Trophoblast cell (in vitro differentiated cells and primary cell): ENCODE measurements around the gene KLHL40.

ENCODE experiments used
- DNase-seq, 2 donors: peaks; one replicate each; pipeline ENCODE4 v3.0.0-alpha.2; 2016
- H2AFZ ChIP-seq: 2 replicates; pipeline ENCODE4 v1.6.1; 2013; ENCODE audit warnings: low read length, moderate library complexity, mild to moderate bottlenecking; ENCODE audit not compliant: insufficient read depth, poor library complexity
- H2AK5ac ChIP-seq: 2 replicates; pipeline ENCODE4 v1.6.1; 2013; ENCODE audit warnings: mild to moderate bottlenecking, low read length
- H2BK120ac ChIP-seq: 2 replicates; pipeline ENCODE4 v1.6.1; 2013; ENCODE audit warnings: low read length, mild to moderate bottlenecking, moderate library complexity; ENCODE audit not compliant: insufficient read depth, poor library complexity
- H2BK12ac ChIP-seq: 2 replicates; pipeline ENCODE4 v1.6.1; 2013; ENCODE audit warnings: mild to moderate bottlenecking, low read length, moderate library complexity
- H2BK5ac ChIP-seq: 2 replicates; pipeline ENCODE4 v1.6.1; 2013; ENCODE audit warnings: low read length, low read depth, moderate library complexity, mild to moderate bottlenecking; ENCODE audit not compliant: poor library complexity
- H3K14ac ChIP-seq: 2 replicates; pipeline ENCODE4 v1.6.1; 2013; ENCODE audit warnings: mild to moderate bottlenecking, low read length
- H3K18ac ChIP-seq: 2 replicates; pipeline ENCODE4 v1.6.1; 2013; ENCODE audit warnings: mild to moderate bottlenecking, low read length
- H3K23ac ChIP-seq: 2 replicates; pipeline ENCODE4 v1.6.1; 2013; ENCODE audit warnings: low read length
- H3K27ac ChIP-seq: 2 replicates; pipeline ENCODE4 v1.5.1; 2013; ENCODE audit warnings: low read depth, mild to moderate bottlenecking, inconsistent platforms, low read length, moderate library complexity
- H3K27me3 ChIP-seq: 2 replicates; pipeline ENCODE4 v1.6.1; 2013; ENCODE audit warnings: inconsistent platforms, mild to moderate bottlenecking, low read length, moderate library complexity; ENCODE audit not compliant: insufficient read depth
- H3K36me3 ChIP-seq, 2 experiments: 1 replicate in 1 of 2; 2 replicates in 1 of 2; pipeline ENCODE4 v1.6.1; 2013; ENCODE audit warnings: low read length in 2 of 2, mild to moderate bottlenecking in 2 of 2, moderate library complexity in 1 of 2; ENCODE audit not compliant: insufficient read depth in 2 of 2, control insufficient read depth in 1 of 2
- H3K4ac ChIP-seq: 2 replicates; pipeline ENCODE4 v1.6.1; 2013; ENCODE audit warnings: low read depth, mild to moderate bottlenecking, low read length, moderate library complexity
- H3K4me1 ChIP-seq, 2 experiments: 1 replicate in 1 of 2; 2 replicates in 1 of 2; pipeline ENCODE4 v1.6.1; 2013; ENCODE audit warnings: low read length in 2 of 2, mild to moderate bottlenecking in 2 of 2, moderate library complexity in 1 of 2; ENCODE audit not compliant: insufficient read depth in 2 of 2, control insufficient read depth in 1 of 2
- H3K4me2 ChIP-seq: 2 replicates; pipeline ENCODE4 v1.6.1; 2013; ENCODE audit warnings: inconsistent platforms, mild to moderate bottlenecking, low read length, moderate library complexity
- H3K4me3 ChIP-seq: 2 replicates; pipeline ENCODE4 v1.5.1; 2013; ENCODE audit warnings: mild to moderate bottlenecking, low read depth, low read length, inconsistent platforms
- H3K79me1 ChIP-seq: one replicate; pipeline ENCODE4 v1.6.1; 2013; ENCODE audit warnings: low read length
- H3K79me2 ChIP-seq: 2 replicates; pipeline ENCODE4 v1.6.1; 2013; ENCODE audit warnings: low read length, mild to moderate bottlenecking; ENCODE audit not compliant: control insufficient read depth, insufficient read depth, poor library complexity
- H3K9ac ChIP-seq: 2 replicates; pipeline ENCODE4 v1.6.1; 2013; ENCODE audit warnings: mild to moderate bottlenecking, low read length
- H3K9me3 ChIP-seq: 2 replicates; pipeline ENCODE4 v1.6.1; 2013; ENCODE audit warnings: low read depth, mild to moderate bottlenecking, control low read depth, inconsistent platforms, low read length; ENCODE audit not compliant: insufficient read depth
- H4K12ac ChIP-seq: 2 replicates; pipeline ENCODE4 v1.6.1; 2013; ENCODE audit warnings: low read depth, mild to moderate bottlenecking, low read length, moderate library complexity
- H4K8ac ChIP-seq: 2 replicates; pipeline ENCODE4 v1.6.1; 2013; ENCODE audit warnings: low read depth, mild to moderate bottlenecking, low read length, moderate library complexity
- H4K91ac ChIP-seq: one replicate; pipeline ENCODE4 v1.6.1; 2013; ENCODE audit warnings: low read depth, mild to moderate bottlenecking, low read length, moderate library complexity
- WGBS: extraction: QIAGEN DNeasy Blood & Tissue Kit; methylation state at CpG from one replicate; pipeline ENCODE4 v1.1.7; 2013; ENCODE audit warnings: missing lambda C conversion rate; ENCODE audit not compliant: insufficient read length, insufficient coverage; ENCODE audit errors: extremely low coverage; 5-methylcytosine and 5-hydroxymethylcytosine counted together

KLHL40 gene

DNA sequence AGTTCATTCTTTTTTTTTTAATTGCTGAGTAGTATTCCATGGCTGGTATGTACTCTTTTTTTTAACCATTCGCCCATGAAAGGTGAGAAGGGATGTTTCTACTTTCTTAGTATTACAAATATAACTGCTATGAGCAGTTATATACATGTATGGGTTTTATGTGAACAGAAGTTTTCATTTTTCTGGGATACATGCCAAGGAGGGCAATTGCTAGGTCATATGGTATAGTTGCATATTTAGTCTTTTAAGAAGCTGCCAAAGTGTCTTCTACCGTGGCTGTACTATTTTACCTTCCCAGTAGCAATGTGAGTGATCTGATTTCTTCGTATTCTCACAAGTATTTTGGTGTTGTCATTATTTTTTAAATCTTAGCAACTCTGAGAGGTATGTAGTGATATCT, 11.2 kb upstream of the KLHL40 start:
- H3K4me1 ChIP-seq, result no peaks in the 10 kb centered on the region
- H2BK120ac ChIP-seq, result no peak overlapping the region
- DNase-seq, result no peak
- no peaks in the 10 kb centered on the region for H3K27me3 ChIP-seq
- no peak overlapping the region for H2AK5ac ChIP-seq
- no peak overlapping the region for H3K4me3 ChIP-seq
- H4K91ac ChIP-seq, result no peak overlapping the region
- H3K18ac ChIP-seq, result no peak overlapping the region
- no peak overlapping the region for H3K27ac ChIP-seq
- no peak overlapping the region for H4K8ac ChIP-seq
- peaks cover 2% of the 10 kb centered on the region for H3K9me3 ChIP-seq
- no peak overlapping the region for H3K4ac ChIP-seq
- no peak overlapping the region for H4K12ac ChIP-seq
- WGBS, result no CpG with 5 or more reads among the region's 3 CpGs
- no peaks in the 10 kb centered on the region for H3K79me2 ChIP-seq
- no peak overlapping the region for H3K4me2 ChIP-seq
- no peaks in the 10 kb centered on the region for H3K79me1 ChIP-seq
- no peak overlapping the region for H3K14ac ChIP-seq
- no peak overlapping the region for H3K9ac ChIP-seq
- H3K23ac ChIP-seq, result no peak overlapping the region
- H2BK5ac ChIP-seq, result no peak overlapping the region
- H2BK12ac ChIP-seq, result no peak overlapping the region
- H2AFZ ChIP-seq, result no peak overlapping the region
- H3K36me3 ChIP-seq, result no peaks in the 10 kb centered on the region

DNA sequence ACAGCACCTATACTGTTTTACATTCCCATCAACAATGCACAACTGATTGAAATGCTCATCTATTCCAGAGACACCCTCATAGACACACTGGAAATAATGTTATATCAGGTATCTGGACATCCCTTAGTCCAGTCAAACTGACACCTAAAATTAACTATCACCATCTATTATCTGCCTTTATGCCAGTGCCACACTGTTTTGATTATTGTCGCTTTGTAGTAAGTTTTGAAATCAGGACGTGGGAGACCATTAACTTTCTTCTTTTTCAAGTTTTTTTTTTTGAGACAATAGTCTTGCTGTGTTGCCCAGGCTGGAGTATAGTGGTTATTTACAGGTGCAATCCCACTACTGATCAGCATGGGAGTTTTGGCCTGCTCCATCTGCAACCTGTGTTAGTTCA, 9.4 kb upstream of the KLHL40 start:
- Histone ChIP-seq H2AK5ac (no peak overlapping the region), H3K4ac (no peak overlapping the region), H3K23ac (no peak overlapping the region), H3K14ac (no peak overlapping the region), H2BK12ac (no peak overlapping the region), H3K79me2 (no peaks in the 10 kb centered on the region), H4K8ac (no peak overlapping the region), H3K36me3 (no peaks in the 10 kb centered on the region), H3K4me3 (no peak overlapping the region), H4K91ac (no peak overlapping the region), H3K27ac (no peak overlapping the region), H3K9ac (no peak overlapping the region), H4K12ac (no peak overlapping the region), H3K79me1 (no peaks in the 10 kb centered on the region), H3K18ac (no peak overlapping the region), H3K27me3 (no peaks in the 10 kb centered on the region), H2AFZ (no peak overlapping the region), H3K9me3 (no peaks in the 10 kb centered on the region), H3K4me2 (no peak overlapping the region), H2BK5ac (no peak overlapping the region), H3K4me1 (no peaks in the 10 kb centered on the region), H2BK120ac (no peak overlapping the region)
- WGBS, result no CpG with 5 or more reads among the region's 2 CpGs
- no peak for DNase-seq

GRCh38 chr3:42678447-42678846, 6.9 kb upstream of the KLHL40 start:
- Histone ChIP-seq H3K27me3 (no peaks in the 10 kb centered on the region), H3K79me2 (no peaks in the 10 kb centered on the region), H3K4me2 (no peak overlapping the region), H4K91ac (no peak overlapping the region), H2AK5ac (no peak overlapping the region), H3K36me3 (no peaks in the 10 kb centered on the region), H3K4me1 (peaks cover 2% of the 10 kb centered on the region in 2 experiments), H3K79me1 (peaks cover 2% of the 10 kb centered on the region), H2BK120ac (no peak overlapping the region), H4K12ac (no peak overlapping the region), H2BK12ac (no peak overlapping the region), H3K27ac (no peak overlapping the region), H3K4me3 (no peak overlapping the region), H3K23ac (no peak overlapping the region), H2BK5ac (no peak overlapping the region), H4K8ac (no peak overlapping the region), H3K18ac (no peak overlapping the region), H3K14ac (no peak overlapping the region), H2AFZ (no peak overlapping the region), H3K4ac (no peak overlapping the region), H3K9ac (no peak overlapping the region), H3K9me3 (no peaks in the 10 kb centered on the region)
- no CpG with 5 or more reads among the region's 2 CpGs for WGBS
- no peak for DNase-seq

GRCh38 chr3:42680271-42680670, 5.1 kb upstream of the KLHL40 start:
- no peak overlapping the region for H2BK120ac ChIP-seq
- H4K91ac ChIP-seq, result peak overlapping the region; percentile 10
- no peak overlapping the region for H3K18ac ChIP-seq
- H3K4me1 ChIP-seq, result peaks cover 3 to 5% of the 10 kb centered on the region in 2 experiments
- WGBS, result no CpG with 5 or more reads among the region's 1 CpG
- H3K14ac ChIP-seq, result no peak overlapping the region
- DNase-seq, result no peak
- H2AFZ ChIP-seq, result no peak overlapping the region
- H3K9ac ChIP-seq, result no peak overlapping the region
- H3K79me1 ChIP-seq, result peaks cover 2% of the 10 kb centered on the region
- H3K4me2 ChIP-seq, result no peak overlapping the region
- no peaks in the 10 kb centered on the region for H3K9me3 ChIP-seq
- no peak overlapping the region for H3K4me3 ChIP-seq
- no peaks in the 10 kb centered on the region for H3K79me2 ChIP-seq
- no peak overlapping the region for H2BK5ac ChIP-seq
- H2BK12ac ChIP-seq, result no peak overlapping the region
- no peak overlapping the region for H3K4ac ChIP-seq
- no peak overlapping the region for H2AK5ac ChIP-seq
- no peak overlapping the region for H4K8ac ChIP-seq
- H3K27me3 ChIP-seq, result no peaks in the 10 kb centered on the region
- no peak overlapping the region for H4K12ac ChIP-seq
- no peak overlapping the region for H3K23ac ChIP-seq
- H3K36me3 ChIP-seq, result no peaks in the 10 kb centered on the region
- no peak overlapping the region for H3K27ac ChIP-seq
